Measurements from ENCODE around the gene ZEB2. TPM values are rescaled to one million over a fixed set of nuclear protein-coding genes. Genes with fewer than 3 reads are reported as not detected.

Gene ZEB2
- total and polyA plus RNA-seq, 2 of the 13 experiments (the other 11 are each of a cell fraction or from before 2014, with no cell fraction given), result 0.07 TPM; not detected in 1

- Histone ChIP-seq H3K27me3 (ENCODE audit: control insufficient read depth in 1 of 2, insufficient read depth in 2 of 2, low read length in 2 of 2) (0 out of 5 replicates have a peak, but pooled peaks cover 0 to 3% of the 10 kb centered on the region in 2 experiments), H3K4me2 (ENCODE audit: low read depth, low read length) (no peak overlapping the region), H3K9ac (ENCODE audit: insufficient read depth, low read depth, low read length) (no peak overlapping the region), H3K4me3 (replicated peaks in 1 of 3; ENCODE audit: insufficient read depth in 1 of 3, low read depth in 2 of 3, low read length in 3 of 3) (no peak overlapping the region), H4K20me1 (ENCODE audit: insufficient read depth, low read length) (no peaks in the 10 kb centered on the region), H3K4me1 (ENCODE audit: insufficient read depth, low read length) (no peaks in the 10 kb centered on the region), H2AFZ (ENCODE audit: low read length) (no peak overlapping the region), H3K36me3 (replicated peaks in 1 of 2; ENCODE audit: control insufficient read depth in 1 of 2, insufficient read depth in 2 of 2, low read length in 2 of 2) (no peaks in the 10 kb centered on the region), H3K27ac (ENCODE audit: extremely low read length, insufficient read depth, low read length) (no peak overlapping the region), H3K79me2 (ENCODE audit: insufficient read depth, low read length) (no peaks in the 10 kb centered on the region), H3K9me3 (ENCODE audit: low read length) (no peaks in the 10 kb centered on the region)
- ATAC-seq (no peak), DNase-seq (ENCODE audit: low spot score) (no peak), FAIRE-seq (no peak)
- CTCF ChIA-PET (ENCODE audit: low intra/inter-chr PET ratio, low total read pairs), result no interaction called here
- in situ Hi-C loops (cut with HindIII; ENCODE audit: extremely low pct_ligation_motif_present, low pct_unique_long_range_greater_than_20kb) (no loop called here), intact Hi-C loops (cut with micrococcal nuclease; ENCODE audit: unreplicated experiment) (no loop called here)
- POLR2A ChIA-PET, result no interaction called here
- no TSS peak for BruUV-seq (replicated peaks)
- WGBS (ENCODE audit: low lambda C conversion rate), result 0% methylated on average over 1 of the region's 1 CpG
- no peak for TF ChIP-seq NR2C2 (CRISPR knock-in tag; IDR thresholded peaks at IDR 0.05; ENCODE audit: borderline replicate concordance)
- TF ChIP-seq FOXM1 (CRISPR knock-in tag; IDR thresholded peaks at IDR 0.05), result no peak
- TF ChIP-seq FOXK2 (IDR thresholded peaks at IDR 0.05), result no peak
- TF ChIP-seq ZNF276 (CRISPR knock-in tag; IDR thresholded peaks at IDR 0.05; ENCODE audit: low read depth), result no peak
- TF ChIP-seq TMF1 (CRISPR knock-in tag; IDR thresholded peaks at IDR 0.05; ENCODE audit: low read depth), result no peak
- TF ChIP-seq ZBTB49 (CRISPR knock-in tag; IDR thresholded peaks at IDR 0.05; ENCODE audit: borderline replicate concordance), result no peak
- TF ChIP-seq ZUFSP (CRISPR knock-in tag; IDR thresholded peaks at IDR 0.05; ENCODE audit: borderline replicate concordance), result no peak
- TF ChIP-seq CBX2 (IDR thresholded peaks at IDR 0.05; ENCODE audit: low read depth, low read length), result no peak
- no peak for TF ChIP-seq CBX2 (CRISPR knock-in tag; IDR thresholded peaks at IDR 0.05; ENCODE audit: low read depth)
- TF ChIP-seq ZNF414 (CRISPR knock-in tag; IDR thresholded peaks at IDR 0.05), result no peak
- no peak for TF ChIP-seq ZNF839 (CRISPR knock-in tag; IDR thresholded peaks at IDR 0.05; ENCODE audit: borderline replicate concordance)
- TF ChIP-seq HOXA7 (CRISPR knock-in tag; IDR thresholded peaks at IDR 0.05), result no peak
- TF ChIP-seq XRCC5 (optimal IDR thresholded peaks at IDR 0.05; ENCODE audit: low read length), result no peak
- no peak for TF ChIP-seq ETS1 (CRISPR knock-in tag; IDR thresholded peaks at IDR 0.05)
- no peak for TF ChIP-seq ZNF24 (IDR thresholded peaks at IDR 0.05)
- TF ChIP-seq TCF7 (IDR thresholded peaks at IDR 0.05; ENCODE audit: low read depth), result no peak
- no peak for TF ChIP-seq ZSCAN20 (CRISPR knock-in tag; IDR thresholded peaks at IDR 0.05; ENCODE audit: borderline replicate concordance)
- TF ChIP-seq SIN3A (IDR thresholded peaks at IDR 0.05; ENCODE audit: borderline replicate concordance, low read depth, low read length), result no peak
- TF ChIP-seq NR2F6 (IDR thresholded peaks at IDR 0.05), result no peak
- no peak for TF ChIP-seq NR2F6 (CRISPR knock-in tag; IDR thresholded peaks at IDR 0.05)
These were observed 87.0 kb downstream of the ZEB2 start for GRCh38 chr2:144432921-144433320.

All from HepG2 (cell line).